Caco-2 (cell line): Measurements from ENCODE around the gene FIBIN. TPM values are rescaled to one million over a fixed set of nuclear protein-coding genes. Genes with fewer than 3 reads are reported as not detected.
"Not testable (repeated sequence)": the region's sequence is repeated elsewhere in the genome, so short reads cannot be mapped to it uniquely, and the experiment has no call there.

Source experiments
- BruUV-seq: library from RNA; stranded (reverse); fragments of 400-500 nt; replicated peaks from 2 replicates; lab custom pipeline; 2021; lab: Mats Ljungman, UMichigan
- CTCF ChIA-PET: fragments of 300-600 bp; sonication (Branson Sonifier 250); formaldehyde crosslinking; loops from one replicate; lab custom pipeline; 2022; ENCODE audit warnings: antibody characterized with exemption; lab: Charles Lee
- POLR2A ChIA-PET: fragments of 300-600 bp; sonication (Branson Sonifier 250); formaldehyde crosslinking; loops from one replicate; lab custom pipeline; 2022; ENCODE audit warnings: antibody characterized with exemption; lab: Charles Lee
- DNase-seq, 2 experiments: peaks; one replicate each; pipeline versions ENCODE4 v3.0.0 to v3.0.0-alpha.2; 2020 to 2022
- H3K27me3 ChIP-seq: replicated peaks from 2 replicates; pipeline ENCODE4 v1.6.0; 2011; ENCODE audit warnings: low read length; ENCODE audit not compliant: control insufficient read depth, insufficient read depth
- H3K36me3 ChIP-seq: 2 replicates; pipeline ENCODE4 v1.5.1; 2011; ENCODE audit warnings: low read length; ENCODE audit not compliant: control insufficient read depth, insufficient read depth
- H3K4me1 ChIP-seq: fragments of 250-450 bp; sonication (Bioruptor Pico); 2 replicates; pipeline ENCODE4 v1.5.1; 2020; ENCODE audit warnings: mild to moderate bottlenecking
- H3K4me3 ChIP-seq: 2 replicates; pipeline ENCODE4 v1.5.1; 2011; ENCODE audit warnings: low read depth, mild to moderate bottlenecking, control low read depth, low read length
- H3K9me3 ChIP-seq: fragments of 250-450 bp; sonication (Bioruptor Pico); 2 replicates; pipeline ENCODE4 v1.5.1; 2020; ENCODE audit warnings: mild to moderate bottlenecking, moderate library complexity
- H3K27ac Mint-ChIP-seq: one replicate; pipeline ENCODE4 v1.8.0; 2022; ENCODE audit warnings: mixed read lengths; ENCODE audit not compliant: unreplicated experiment
- H3K27me3 Mint-ChIP-seq: one replicate; pipeline ENCODE4 v1.8.0; 2022; ENCODE audit warnings: mixed read lengths; ENCODE audit not compliant: insufficient read depth, unreplicated experiment
- H3K36me3 Mint-ChIP-seq: one replicate; pipeline ENCODE4 v1.8.0; 2022; ENCODE audit warnings: mild to moderate bottlenecking, mixed read lengths; ENCODE audit not compliant: insufficient read depth, unreplicated experiment
- H3K4me1 Mint-ChIP-seq: one replicate; pipeline ENCODE4 v1.8.0; 2022; ENCODE audit warnings: low read depth, mixed read lengths; ENCODE audit not compliant: unreplicated experiment
- H3K4me3 Mint-ChIP-seq: one replicate; pipeline ENCODE4 v1.8.0; 2022; ENCODE audit warnings: mild to moderate bottlenecking, moderate library complexity, mixed read lengths; ENCODE audit not compliant: unreplicated experiment
- H3K9me3 Mint-ChIP-seq: one replicate; pipeline ENCODE4 v1.8.0; 2022; ENCODE audit warnings: mixed read lengths; ENCODE audit not compliant: unreplicated experiment
- CTCF ChIP-seq, 2 experiments: fragments of 200-600 bp in 1 of 2; IDR thresholded peaks; 1 replicate in 1 of 2; 2 replicates in 1 of 2; pipeline versions ENCODE4 v1.5.1 to v1.8.0; 2011 to 2022; ENCODE audit warnings: antibody characterized with exemption in 1 of 2, control low read depth in 1 of 2, inconsistent platforms in 1 of 2, low read depth in 1 of 2, low read length in 1 of 2, mild to moderate bottlenecking in 1 of 2, moderate library complexity in 1 of 2; ENCODE audit not compliant: insufficient read depth in 1 of 2, severe bottlenecking in 1 of 2, unreplicated experiment in 1 of 2
- intact Hi-C: fragments of 100-400 bp; cut with micrococcal nuclease; formaldehyde crosslinking; loops from one replicate; pipeline ENCODE4 v1.10.0; 2022; ENCODE audit not compliant: unreplicated experiment
- total RNA-seq: library from RNA; stranded (reverse); gene quantifications from 2 replicates; pipeline ENCODE4 v1.2.3, GENCODE V29; 2022

The FIBIN gene
- total RNA-seq, 1 experiment from 2014 or later = 0.16 TPM

GRCh38 chr11:26976389-26976788, 17.5 kb upstream of the FIBIN start:
- CTCF ChIA-PET = interaction anchor here (0.9 kb wide), 1 partner anchor 509 kb away, joined by 3 read pairs; no protein-coding TSS in a partner anchor
- Mint-ChIP-seq H3K27me3 (no peaks in the 10 kb centered on the region), H3K27ac (no peak overlapping the region), H3K4me3 (no peak overlapping the region), H3K4me1 (no peaks in the 10 kb centered on the region), H3K36me3 (no peaks in the 10 kb centered on the region), H3K9me3 (no peaks in the 10 kb centered on the region)
- no TSS peak for BruUV-seq
- Histone ChIP-seq H3K4me3 (no peak overlapping the region), H3K9me3 (no peaks in the 10 kb centered on the region), H3K36me3 (no peaks in the 10 kb centered on the region), H3K27me3 (no peaks in the 10 kb centered on the region), H3K4me1 (no peaks in the 10 kb centered on the region)
- no peak for TF ChIP-seq CTCF (IDR thresholded peaks at IDR 0.05; ENCODE audit: insufficient read depth in 1 of 2, low read depth in 1 of 2, low read length in 1 of 2, severe bottlenecking in 1 of 2, unreplicated experiment in 1 of 2)
- no peak for DNase-seq
- intact Hi-C loops = no loop called here
- POLR2A ChIA-PET = no interaction called here

- CTCF ChIA-PET, BruUV-seq: not testable (repeated sequence)
Measured at GRCh38 chr11:26977209-26977608, 16.7 kb upstream of the FIBIN start.

GRCh38 chr11:26983645-26984044, 10.3 kb upstream of the FIBIN start:
- BruUV-seq = no TSS peak
- intact Hi-C loops = no loop called here
- POLR2A ChIA-PET = no interaction called here

More at GRCh38 chr11:26977209-26977608, 16.7 kb upstream of the FIBIN start:
- H3K4me1 Mint-ChIP-seq, H3K27ac Mint-ChIP-seq, POLR2A ChIA-PET, H3K36me3 Mint-ChIP-seq, H3K4me3 ChIP-seq, H3K27me3 ChIP-seq, H3K9me3 ChIP-seq, H3K9me3 Mint-ChIP-seq, H3K27me3 Mint-ChIP-seq, H3K4me1 ChIP-seq, H3K36me3 ChIP-seq, H3K4me3 Mint-ChIP-seq, intact Hi-C loops: not testable (repeated sequence)
- peak in 1 of 2 experiments; percentile 35 for DNase-seq

More at GRCh38 chr11:26983645-26984044, 10.3 kb upstream of the FIBIN start:
- Mint-ChIP-seq H3K27ac (no peak overlapping the region), H3K4me3 (no peak overlapping the region), H3K27me3 (peaks cover 3% of the 10 kb centered on the region), H3K9me3 (no peaks in the 10 kb centered on the region), H3K4me1 (no peaks in the 10 kb centered on the region), H3K36me3 (no peaks in the 10 kb centered on the region)
- Histone ChIP-seq H3K36me3 (no peaks in the 10 kb centered on the region), H3K4me1 (no peaks in the 10 kb centered on the region), H3K9me3 (no peaks in the 10 kb centered on the region), H3K4me3 (no peak overlapping the region), H3K27me3 (no peaks in the 10 kb centered on the region)
- CTCF ChIA-PET = no interaction called here
- no peak for TF ChIP-seq CTCF (IDR thresholded peaks at IDR 0.05; ENCODE audit: insufficient read depth in 1 of 2, low read depth in 1 of 2, low read length in 1 of 2, severe bottlenecking in 1 of 2, unreplicated experiment in 1 of 2)
- no peak for DNase-seq
